Measurements from ENCODE around the gene MAP2K1. TPM values are rescaled to one million over a fixed set of nuclear protein-coding genes. Genes with fewer than 3 reads are reported as not detected.

The MAP2K1 gene
- total and polyA plus RNA-seq, 2 experiments from 2014 or later = 20.1 to 46.3 TPM

- TF ChIP-seq EZH2phosphoT487 (IDR thresholded peaks at IDR 0.05; ENCODE audit: low read depth, severe bottlenecking, unreplicated experiment) = no peak
- no peak for TF ChIP-seq EZH2 (IDR thresholded peaks at IDR 0.05; ENCODE audit: borderline replicate concordance)
- no peak for TF ChIP-seq CTCF (IDR thresholded peaks at IDR 0.05; ENCODE audit: poor library complexity)
- 89% methylated on average over 8 of the region's 8 CpGs for WGBS (ENCODE audit: low lambda C conversion rate, missing lambda C conversion rate)
- H3K36me3 ChIP-seq (replicated peaks; ENCODE audit: insufficient read depth, low read depth) = no peaks in the 10 kb centered on the region
- no peak overlapping the region for H3K27ac ChIP-seq
- no peaks in the 10 kb centered on the region for H3K4me1 ChIP-seq (ENCODE audit: insufficient read depth)
- H2AFZ ChIP-seq = no peak overlapping the region
- no peaks in the 10 kb centered on the region for H3K9me2 ChIP-seq (replicated peaks; ENCODE audit: insufficient read depth)
- H4K20me1 ChIP-seq (ENCODE audit: insufficient read depth, poor library complexity, severe bottlenecking) = peaks cover 7% of the 10 kb centered on the region
- H3K4me2 ChIP-seq = no peak overlapping the region
- H3K79me2 ChIP-seq = peaks cover 72% of the 10 kb centered on the region
- H3K4me3 ChIP-seq = no peak overlapping the region
- DNase-seq (ENCODE audit: low spot score) = no peak
- no peaks in the 10 kb centered on the region for H3K9me3 ChIP-seq (ENCODE audit: low read depth)
- H3K27me3 ChIP-seq = no peaks in the 10 kb centered on the region
These were observed 12.6 kb downstream of the MAP2K1 start for GRCh38 chr15:66399276-66399675.

- Histone ChIP-seq H4K20me1 (ENCODE audit: insufficient read depth, poor library complexity, severe bottlenecking) (peaks cover 12% of the 10 kb centered on the region), H3K27me3 (no peaks in the 10 kb centered on the region), H3K4me3 (no peak overlapping the region), H3K9me3 (ENCODE audit: low read depth) (no peaks in the 10 kb centered on the region), H3K79me2 (peaks cover 70% of the 10 kb centered on the region), H3K36me3 (replicated peaks; ENCODE audit: insufficient read depth, low read depth) (no peaks in the 10 kb centered on the region), H3K4me2 (no peak overlapping the region), H3K27ac (no peak overlapping the region), H2AFZ (no peak overlapping the region), H3K4me1 (ENCODE audit: insufficient read depth) (no peaks in the 10 kb centered on the region), H3K9me2 (replicated peaks; ENCODE audit: insufficient read depth) (no peaks in the 10 kb centered on the region)
- 89% methylated on average over 3 of the region's 3 CpGs for whole genome bisulfite sequencing (ENCODE audit: low lambda C conversion rate, missing lambda C conversion rate)
- TF ChIP-seq EZH2 (IDR thresholded peaks at IDR 0.05; ENCODE audit: borderline replicate concordance) (no peak), EZH2phosphoT487 (IDR thresholded peaks at IDR 0.05; ENCODE audit: low read depth, severe bottlenecking, unreplicated experiment) (no peak), CTCF (IDR thresholded peaks at IDR 0.05; ENCODE audit: poor library complexity) (no peak)
- DNase-seq (ENCODE audit: low spot score) = no peak
These were observed 13.7 kb downstream of the MAP2K1 start for GRCh38 chr15:66400351-66400774.

GRCh38 chr15:66401130-66402021 is 14.7 kb downstream of the MAP2K1 start:
- H3K4me1 ChIP-seq (ENCODE audit: insufficient read depth) = no peaks in the 10 kb centered on the region
- no peaks in the 10 kb centered on the region for H3K9me2 ChIP-seq (replicated peaks; ENCODE audit: insufficient read depth)
- peaks cover 12% of the 10 kb centered on the region for H4K20me1 ChIP-seq (ENCODE audit: insufficient read depth, poor library complexity, severe bottlenecking)
- TF ChIP-seq CTCF (IDR thresholded peaks at IDR 0.05; ENCODE audit: poor library complexity) (no peak), EZH2phosphoT487 (IDR thresholded peaks at IDR 0.05; ENCODE audit: low read depth, severe bottlenecking, unreplicated experiment) (no peak), EZH2 (IDR thresholded peaks at IDR 0.05; ENCODE audit: borderline replicate concordance) (no peak)
- no peaks in the 10 kb centered on the region for H3K27me3 ChIP-seq
- WGBS (ENCODE audit: low lambda C conversion rate, missing lambda C conversion rate) = 94% methylated on average over 8 of the region's 8 CpGs
- H3K4me3 ChIP-seq = no peak overlapping the region
- H3K79me2 ChIP-seq = peaks cover 70% of the 10 kb centered on the region
- no peak overlapping the region for H3K27ac ChIP-seq
- H2AFZ ChIP-seq = no peak overlapping the region
- H3K4me2 ChIP-seq = no peak overlapping the region
- no peak for DNase-seq (ENCODE audit: low spot score)
- H3K36me3 ChIP-seq (replicated peaks; ENCODE audit: insufficient read depth, low read depth) = no peaks in the 10 kb centered on the region
- H3K9me3 ChIP-seq (ENCODE audit: low read depth) = no peaks in the 10 kb centered on the region

Data from hepatocyte (in vitro differentiated cells).